ENCODE data around the gene CNTNAP1.
A peak's percentile ranks its signal among the peaks of the same experiment; 100 is the strongest.
"Not testable (repeated sequence)": the region's sequence is repeated elsewhere in the genome, so short reads cannot be mapped to it uniquely, and the experiment has no call there.

CNTNAP1 gene

DNA sequence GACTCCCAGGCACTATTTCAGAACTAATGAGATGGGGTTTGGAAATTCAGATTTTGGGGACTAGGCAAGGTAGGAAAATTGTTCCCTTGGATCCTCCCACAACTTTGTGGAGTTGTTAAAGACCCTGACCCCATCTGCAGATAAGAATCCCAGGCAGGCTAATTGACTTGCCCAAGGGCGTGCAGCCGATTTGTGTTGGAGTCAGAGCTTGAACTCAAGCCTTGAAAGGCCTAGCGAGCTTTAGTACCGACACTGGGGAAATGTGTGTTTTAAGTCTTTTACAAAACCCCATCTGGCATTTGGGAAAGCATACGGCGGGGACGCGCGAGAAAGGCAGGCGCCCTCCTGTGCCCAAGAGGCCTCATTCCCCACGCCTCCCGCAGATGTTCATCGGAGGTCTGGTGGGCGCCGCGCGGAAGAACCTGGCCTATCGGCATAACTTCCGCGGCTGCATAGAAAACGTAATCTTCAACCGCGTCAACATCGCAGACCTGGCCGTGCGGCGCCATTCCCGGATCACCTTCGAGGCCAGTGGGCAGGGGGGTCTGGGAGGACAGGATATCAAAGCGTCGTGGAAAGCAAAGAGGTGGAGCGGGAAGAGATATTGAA is 4.3 kb downstream of the CNTNAP1 start:
- no peak for DNase-seq

- no peak for DNase-seq
These were observed 5.5 kb downstream of the CNTNAP1 start for GRCh38 chr17:42687707-42688320.

- DNase-seq: no peak
These were observed 8.3 kb downstream of the CNTNAP1 start for GRCh38 chr17:42690596-42690995.

DNA sequence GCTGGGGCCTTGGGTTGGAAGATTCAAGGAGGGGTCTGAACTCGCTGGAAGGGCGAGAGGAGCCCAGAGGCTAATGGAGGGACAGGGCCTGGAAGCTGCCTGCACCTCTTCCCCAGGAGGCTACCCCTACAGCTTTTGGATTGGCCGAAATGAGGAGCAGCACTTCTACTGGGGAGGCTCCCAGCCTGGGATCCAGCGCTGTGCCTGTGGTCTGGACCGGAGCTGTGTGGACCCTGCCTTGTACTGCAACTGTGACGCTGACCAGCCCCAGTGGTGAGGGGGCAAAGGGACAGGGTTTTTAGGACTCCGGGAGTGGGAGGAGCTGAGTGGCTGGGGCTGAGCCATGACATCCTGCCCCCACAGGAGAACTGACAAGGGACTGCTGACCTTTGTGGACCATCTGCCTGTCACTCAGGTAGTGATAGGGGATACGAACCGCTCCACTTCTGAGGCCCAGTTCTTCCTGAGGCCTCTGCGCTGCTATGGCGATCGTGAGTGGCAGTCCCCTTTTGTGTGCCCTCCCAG is 8.8 kb downstream of the CNTNAP1 start:
- DNase-seq: no peak

DNA sequence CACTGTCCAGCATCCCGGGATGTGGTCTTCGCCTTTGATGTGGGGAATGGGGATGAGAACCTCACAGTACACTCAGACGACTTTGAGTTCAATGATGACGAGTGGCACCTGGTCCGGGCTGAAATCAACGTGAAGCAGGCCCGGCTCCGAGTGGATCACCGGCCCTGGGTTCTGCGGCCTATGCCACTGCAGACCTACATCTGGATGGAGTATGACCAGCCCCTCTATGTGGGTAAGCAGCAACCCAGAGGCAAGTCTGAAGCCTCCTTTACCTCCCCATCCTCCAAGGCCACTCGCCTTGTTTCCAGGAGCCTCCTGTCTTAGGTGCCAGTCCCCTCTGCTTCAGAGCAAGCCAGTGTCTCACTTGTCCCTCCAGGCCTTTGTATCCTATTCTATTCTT is 10.2 kb downstream of the CNTNAP1 start:
- no peak for DNase-seq

DNA sequence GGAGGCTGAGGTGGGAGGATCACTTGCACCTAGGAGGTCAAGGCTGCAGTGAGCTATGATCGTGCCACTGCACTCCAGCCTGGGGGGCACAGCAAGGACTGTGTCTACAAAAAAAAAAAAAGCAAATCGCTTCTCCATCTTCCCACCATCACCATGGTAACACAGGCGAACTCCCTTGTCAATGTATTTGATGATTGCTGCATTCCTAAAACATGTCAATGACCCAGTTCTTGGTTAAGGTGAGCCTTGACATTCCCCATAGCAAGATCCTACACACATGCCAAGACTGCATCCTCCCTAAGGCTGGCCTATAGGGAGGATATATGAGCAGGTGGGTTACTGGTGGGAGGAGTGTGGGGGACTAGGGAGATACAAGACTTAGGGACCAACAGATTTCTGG is 12.2 kb downstream of the CNTNAP1 start:
- no peak for DNase-seq

- DNase-seq: no peak
These were observed 13.2 kb downstream of the CNTNAP1 start for GRCh38 chr17:42695500-42695899.

GRCh38 chr17:42697108-42697811 is 14.9 kb downstream of the CNTNAP1 start:
- DNase-seq: no peak

GRCh38 chr17:42698736-42699414 is 16.5 kb downstream of the CNTNAP1 start:
- DNase-seq: no peak

GRCh38 chr17:42699415-42699740 is 17.0 kb downstream of the CNTNAP1 start:
- no peak for DNase-seq

DNA sequence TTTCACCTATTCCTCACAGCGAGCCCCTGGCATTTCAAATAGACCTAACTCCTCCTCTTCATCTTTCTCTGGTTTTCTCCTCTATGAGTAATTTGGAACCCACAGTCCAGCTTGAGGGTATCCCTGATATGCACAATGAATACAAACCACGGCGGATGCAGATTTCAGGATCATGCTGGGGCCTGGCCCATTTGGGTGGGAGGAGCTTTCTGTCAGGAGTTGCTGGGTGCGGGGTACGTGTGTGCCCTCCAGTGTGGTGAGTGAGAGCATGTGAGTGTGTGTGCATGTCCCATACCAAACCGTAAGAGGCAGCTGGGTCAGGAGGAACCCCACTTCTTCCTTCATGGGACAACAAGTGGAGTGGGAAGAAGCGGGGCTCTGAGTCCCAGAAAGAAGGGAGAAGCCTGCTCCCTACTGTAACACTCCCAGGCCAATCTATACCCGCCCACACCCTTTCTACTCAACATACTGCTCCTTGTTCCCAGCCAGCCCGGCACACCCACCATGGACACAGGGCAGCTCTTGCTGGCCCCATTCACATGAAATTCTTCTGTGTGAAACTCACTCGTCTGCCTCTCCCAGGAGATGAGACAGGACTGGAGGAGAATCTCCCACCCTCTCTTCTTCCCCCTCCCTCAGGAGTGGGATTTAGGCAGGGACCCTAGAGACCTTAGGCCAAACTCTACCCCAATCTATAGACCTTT is 18.4 kb downstream of the CNTNAP1 start:
- no peak for DNase-seq

GRCh38 chr17:42702446-42702845 is 20.1 kb downstream of the CNTNAP1 start:
- DNase-seq: no peak

DNA sequence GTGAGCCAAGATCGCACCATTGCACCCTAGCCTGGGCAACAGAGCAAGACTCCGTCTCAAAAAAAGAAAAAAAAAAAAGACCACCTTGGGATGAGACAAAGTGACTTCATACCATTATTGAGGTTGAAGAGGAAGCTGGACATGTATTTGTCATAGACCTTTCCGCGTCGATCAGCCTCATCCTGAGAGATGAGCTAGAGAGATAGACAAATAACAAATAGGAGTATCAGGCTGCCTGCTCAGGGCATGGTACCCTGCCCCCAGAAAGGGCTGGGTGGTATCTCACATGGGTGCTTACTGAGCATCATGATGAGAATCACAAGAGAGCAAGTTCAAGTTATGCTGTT is 22.1 kb downstream of the CNTNAP1 start:
- DNase-seq: no peak

- no peak for DNase-seq
These were observed 22.6 kb downstream of the CNTNAP1 start for GRCh38 chr17:42704837-42705494.

- peak; percentile 65 for DNase-seq
These were observed 24.4 kb downstream of the CNTNAP1 start for GRCh38 chr17:42706732-42707131.

DNA sequence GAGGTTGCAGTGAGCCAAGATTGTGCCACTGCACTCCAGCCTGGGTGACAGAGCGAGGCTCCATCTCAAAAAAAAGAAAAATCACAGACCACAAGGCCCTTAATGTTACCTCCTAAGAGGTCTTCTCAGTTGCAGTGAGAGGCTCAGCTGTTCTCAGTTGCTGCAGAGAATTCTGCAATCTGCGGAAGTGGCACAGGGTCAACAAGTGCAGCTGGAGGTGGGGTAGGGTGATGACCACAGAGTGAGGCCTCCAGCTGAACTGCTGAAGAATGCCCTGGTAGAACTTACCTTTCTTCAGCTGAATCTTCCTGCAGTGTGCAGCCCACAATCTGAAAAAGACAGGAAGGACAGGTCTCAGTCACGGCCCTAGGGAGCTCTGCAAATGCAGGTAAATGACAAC is 26.3 kb downstream of the CNTNAP1 start:
- DNase-seq: no peak

- DNase-seq: no peak
These were observed 27.2 kb downstream of the CNTNAP1 start for GRCh38 chr17:42709561-42709960.

DNA sequence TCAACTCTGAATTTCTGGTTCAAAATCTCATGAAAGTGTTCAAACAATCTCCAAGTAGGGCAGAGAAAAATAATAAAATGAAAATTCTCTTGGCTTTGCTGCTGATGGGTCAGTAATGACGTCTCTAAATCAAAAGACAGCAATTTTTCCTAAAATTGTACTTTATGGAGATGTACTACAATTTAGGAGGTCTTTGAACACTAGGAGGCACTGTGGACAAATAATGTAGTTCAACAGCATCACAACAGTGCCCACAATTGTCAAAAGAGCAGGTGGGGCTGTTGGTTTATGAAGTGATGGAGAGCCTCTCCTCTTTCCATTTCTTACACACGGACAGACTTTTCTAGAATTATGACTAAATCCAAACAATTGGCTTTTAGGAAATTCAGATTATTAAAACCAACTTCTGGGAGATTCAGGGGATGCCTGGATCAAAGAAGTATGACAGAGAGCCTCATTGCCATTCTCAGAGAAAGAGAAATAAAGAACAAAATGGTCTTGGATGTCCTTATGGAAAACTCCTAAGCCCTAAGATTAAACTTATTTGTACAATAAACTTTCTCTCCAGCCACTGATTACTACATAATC is 38.8 kb downstream of the CNTNAP1 start:
- DNase-seq: peak; percentile 76

- no peak for DNase-seq
These were observed 41.3 kb downstream of the CNTNAP1 start for GRCh38 chr17:42723636-42724035.

- DNase-seq: no peak
These were observed 42.8 kb downstream of the CNTNAP1 start for GRCh38 chr17:42725143-42725542.

DNA sequence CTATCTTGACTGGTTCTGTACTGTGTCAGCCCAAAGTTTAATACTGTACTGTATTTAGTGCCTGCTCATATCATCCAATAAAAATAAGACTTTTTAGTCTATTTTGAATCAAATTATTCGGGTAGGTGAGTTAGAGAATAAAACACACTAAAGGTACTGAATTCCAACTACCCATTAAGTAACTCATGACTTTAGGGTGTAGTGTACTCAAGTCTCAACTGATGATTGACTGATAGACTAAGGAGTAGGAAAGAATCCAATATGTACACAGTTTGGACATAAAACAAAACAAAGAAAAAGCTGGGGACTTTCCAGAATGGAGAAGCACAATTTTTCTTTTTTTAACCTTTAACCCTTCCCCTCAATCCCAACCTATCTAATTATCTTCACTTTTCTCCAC is 58.4 kb downstream of the CNTNAP1 start:
- DNase-seq: no peak

DNA sequence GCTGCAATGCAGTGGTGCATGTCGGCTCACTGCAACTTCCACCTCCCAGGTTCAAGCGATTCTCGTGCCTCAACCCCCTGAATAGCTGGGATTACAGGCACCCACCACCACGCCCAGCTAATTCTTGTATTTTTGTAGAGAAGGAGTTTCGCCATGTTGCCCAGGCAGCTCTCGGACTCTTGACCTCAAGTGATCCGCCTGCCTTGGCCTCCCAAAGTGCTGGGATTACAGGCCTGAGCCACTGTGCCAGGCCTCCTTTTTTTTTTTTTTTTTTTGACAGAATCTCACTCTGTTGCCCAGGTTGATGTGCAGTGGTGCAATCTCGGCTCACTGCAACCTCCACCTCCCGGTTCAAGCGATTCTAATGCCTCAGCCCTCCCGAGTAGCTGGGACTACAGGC is 60.6 kb downstream of the CNTNAP1 start:
- DNase-seq: not testable (repeated sequence)
